IPS DF 6.9 (cell line): Measurements from ENCODE around the gene UVSSA.
"Not testable (repeated sequence)": the region's sequence is repeated elsewhere in the genome, so short reads cannot be mapped to it uniquely, and the experiment has no call there.

Experiments used
- DNase-seq: peaks from one replicate; pipeline ENCODE4 v3.0.0-alpha.2; 2013; ENCODE audit warnings: low read depth, low spot score
- H3K27ac ChIP-seq: one replicate; pipeline ENCODE4 v1.5.1; 2013; ENCODE audit warnings: low read length, control low read depth
- H3K27me3 ChIP-seq: 2 replicates; pipeline ENCODE4 v1.6.1; 2013; ENCODE audit warnings: mild to moderate bottlenecking, low read length; ENCODE audit not compliant: control insufficient read depth, insufficient read depth
- H3K36me3 ChIP-seq: 2 replicates; pipeline ENCODE4 v1.6.1; 2013; ENCODE audit warnings: low read length; ENCODE audit not compliant: control insufficient read depth, insufficient read depth
- H3K4me1 ChIP-seq: 2 replicates; pipeline ENCODE4 v1.6.1; 2013; ENCODE audit warnings: low read length; ENCODE audit not compliant: control insufficient read depth, insufficient read depth
- H3K4me3 ChIP-seq: 2 replicates; pipeline ENCODE4 v1.5.1; 2013; ENCODE audit warnings: mild to moderate bottlenecking, low read length
- H3K9me3 ChIP-seq: 2 replicates; pipeline ENCODE4 v1.6.1; 2013; ENCODE audit warnings: low read length, inconsistent platforms; ENCODE audit not compliant: control insufficient read depth, insufficient read depth
- WGBS: extraction: QIAGEN DNeasy Blood & Tissue Kit; methylation state at CpG from one replicate; pipeline ENCODE4 v1.1.7; 2013; ENCODE audit warnings: mixed read lengths, missing lambda C conversion rate; ENCODE audit not compliant: insufficient read length, insufficient coverage; 5-methylcytosine and 5-hydroxymethylcytosine counted together

UVSSA gene

DNA sequence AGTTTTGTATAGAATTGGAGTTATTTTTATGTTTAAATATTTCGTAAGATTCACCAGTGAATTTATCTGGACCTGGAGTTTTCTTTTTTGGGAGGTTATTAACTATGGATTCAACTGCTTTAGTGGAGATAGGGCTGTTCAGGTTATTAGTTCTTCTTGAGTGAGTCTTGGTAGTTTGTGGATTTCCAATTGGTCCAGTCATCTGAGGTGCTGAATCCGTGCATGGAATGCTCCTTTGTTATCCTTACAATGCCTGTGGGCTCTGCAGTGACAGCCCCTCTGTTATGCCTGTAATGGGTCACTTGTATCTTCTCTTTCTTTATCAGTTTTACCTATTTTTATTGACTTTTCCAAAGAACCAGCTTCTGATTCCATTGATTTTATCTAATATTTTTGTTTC is 74.6 kb downstream of the UVSSA start:
- Histone ChIP-seq H3K27ac (no peak overlapping the region), H3K4me1 (no peaks in the 10 kb centered on the region), H3K9me3 (no peaks in the 10 kb centered on the region), H3K36me3 (no peaks in the 10 kb centered on the region), H3K27me3 (no peaks in the 10 kb centered on the region), H3K4me3 (no peak overlapping the region)
- DNase-seq: no peak
- 100% methylated on average over 1 of the region's 2 CpGs for WGBS

DNA sequence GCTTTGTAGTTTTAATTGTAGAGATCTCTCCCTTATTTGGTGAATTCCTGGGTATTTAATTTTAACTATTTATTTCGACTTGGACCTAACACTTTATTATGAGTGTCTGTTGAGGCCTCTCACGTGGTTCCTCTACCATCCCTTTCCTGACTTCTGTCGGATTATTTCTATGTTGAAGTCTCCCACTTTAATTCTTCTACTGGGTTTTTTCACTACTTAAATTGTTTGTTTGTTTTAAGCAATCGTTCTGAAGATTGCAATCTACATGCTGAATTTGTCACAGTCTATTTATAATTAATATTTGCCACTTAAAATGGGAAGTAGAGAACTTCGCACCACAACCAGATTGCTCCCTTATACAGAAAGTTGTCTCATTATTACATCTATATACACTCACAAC is 80.0 kb downstream of the UVSSA start:
- Histone ChIP-seq H3K4me3 (no peak overlapping the region), H3K4me1 (no peaks in the 10 kb centered on the region), H3K27ac (no peak overlapping the region), H3K9me3 (no peaks in the 10 kb centered on the region), H3K36me3 (no peaks in the 10 kb centered on the region), H3K27me3 (no peaks in the 10 kb centered on the region)
- DNase-seq: no peak
- no CpG with 5 or more reads among the region's 5 CpGs for WGBS

DNA sequence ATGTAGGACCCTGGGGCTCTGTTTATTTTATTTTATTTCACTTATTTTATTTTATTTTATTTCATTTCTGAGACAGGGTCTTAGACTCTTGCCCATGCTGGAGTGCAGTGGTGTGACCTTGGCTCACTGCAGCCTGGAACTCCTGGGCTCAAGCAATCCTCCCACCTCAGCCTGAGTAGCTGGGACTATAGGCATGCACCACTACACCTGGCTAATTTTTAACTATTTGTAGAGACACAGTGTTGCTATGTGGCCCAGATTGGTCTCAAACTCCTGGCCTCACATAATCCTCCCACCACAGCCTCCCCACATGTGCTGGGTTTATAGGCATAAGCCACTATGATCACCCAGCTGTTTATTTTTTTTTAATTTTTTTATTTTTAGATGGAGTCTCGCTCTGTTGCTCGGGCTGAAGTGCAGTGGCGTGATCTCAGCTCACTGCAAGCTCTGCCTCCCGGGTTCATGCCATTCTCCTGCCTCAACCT is 96.7 kb downstream of the UVSSA start:
- not testable (repeated sequence) for H3K27ac ChIP-seq, H3K4me3 ChIP-seq, H3K4me1 ChIP-seq, DNase-seq, H3K9me3 ChIP-seq, H3K36me3 ChIP-seq, H3K27me3 ChIP-seq
- no CpG with 5 or more reads among the region's 4 CpGs for WGBS
